GM12872 (cell line): ENCODE results near the gene DRD1.

ENCODE experiments used
- CTCF ChIP-seq: IDR thresholded peaks from 3 replicates; pipeline ENCODE4 v1.5.1; 2011; ENCODE audit warnings: low read depth, mild to moderate bottlenecking, low read length, moderate library complexity; ENCODE audit not compliant: insufficient read depth

Gene DRD1

DNA sequence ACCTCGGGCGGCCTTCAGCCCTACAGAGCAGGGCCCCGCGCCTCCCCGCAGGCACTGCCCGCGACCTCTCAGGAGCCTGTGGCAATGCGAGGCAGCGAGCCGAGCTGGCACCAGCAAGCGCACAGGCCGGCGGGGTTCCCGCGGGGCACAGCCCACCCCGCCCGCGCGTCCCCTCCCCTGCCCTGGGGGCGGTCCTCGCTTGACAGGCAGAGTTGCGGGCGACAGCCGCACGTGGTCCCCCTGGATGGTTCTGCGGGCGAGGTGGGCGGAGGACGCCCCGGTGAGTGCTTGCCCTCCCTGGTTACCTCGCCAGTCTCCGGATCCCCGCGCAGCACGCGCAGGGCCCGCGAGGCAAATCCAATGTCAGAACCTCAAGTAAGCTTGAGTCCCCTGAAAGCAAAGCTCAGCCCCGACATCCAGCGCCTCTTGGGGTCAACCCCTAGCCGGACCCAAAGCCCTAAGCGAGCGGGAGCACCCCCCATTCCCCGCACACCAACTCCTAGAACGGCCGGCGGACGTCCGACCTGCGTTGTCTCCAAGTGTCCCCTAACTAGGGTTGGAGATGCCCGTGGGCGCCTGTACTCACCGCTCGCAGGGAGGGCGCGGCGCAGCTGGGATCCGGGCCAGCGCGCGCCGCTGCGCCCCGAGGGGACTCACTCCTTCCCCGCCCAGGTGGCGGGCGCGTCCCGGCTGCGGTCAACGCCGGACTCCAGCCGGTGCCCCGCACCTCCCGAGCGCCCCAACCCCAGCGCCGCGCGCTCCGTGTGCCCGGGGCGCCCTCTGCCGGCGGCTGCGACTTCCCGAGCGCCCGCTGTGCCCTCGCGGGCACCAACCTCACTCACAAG lies at the start of gene DRD1:
Gene DRD1 (minus strand): TSS at position 123 of the 845 bp plus-strand sequence. CDS start 1,083 bp downstream, outside the sequence.
- TF ChIP-seq CTCF = peak; percentile 71

DNA sequence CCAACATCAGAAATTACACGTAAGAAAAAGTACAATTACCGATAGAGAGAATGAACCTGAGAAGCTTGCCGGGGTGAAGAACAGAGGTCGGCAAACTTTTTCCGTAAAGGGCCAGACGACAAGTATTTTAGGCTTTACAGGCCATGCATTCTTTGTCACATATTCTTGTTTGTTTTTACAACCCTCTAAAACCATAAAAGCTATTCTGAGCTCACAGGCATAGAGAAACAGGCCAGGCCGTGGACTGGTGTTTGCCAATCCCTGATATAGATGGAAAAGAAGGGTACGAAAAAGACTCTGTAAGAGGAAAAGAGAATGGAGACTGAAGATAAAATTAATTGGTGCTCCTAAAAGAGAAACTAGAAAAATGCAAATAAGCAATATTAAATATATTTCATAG lies 49.7 kb upstream of the DRD1 start:
- TF ChIP-seq CTCF = no peak

GRCh38 chr5:175493260-175493659 lies 49.3 kb upstream of the DRD1 start:
- TF ChIP-seq CTCF = no peak

DNA sequence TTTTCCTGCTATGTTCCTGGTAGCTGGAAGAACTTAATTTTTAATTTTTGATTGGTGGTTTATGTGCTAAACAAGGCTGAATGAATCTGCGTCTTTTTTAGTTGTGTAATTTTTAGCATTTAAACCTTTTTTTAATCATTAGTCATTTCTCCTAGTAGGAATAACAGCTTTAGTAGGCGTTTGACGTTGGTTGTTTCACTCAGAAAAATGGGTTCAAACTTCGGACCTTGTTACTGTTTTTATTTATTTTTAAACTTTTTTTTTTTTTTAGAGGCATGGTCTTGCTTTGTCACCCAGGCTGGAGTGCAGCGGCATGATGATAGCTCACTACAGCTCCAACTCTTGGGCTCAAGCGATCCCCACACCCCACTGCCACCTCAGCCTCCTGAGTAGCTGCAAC lies 47.2 kb upstream of the DRD1 start:
- no peak for TF ChIP-seq CTCF

DNA sequence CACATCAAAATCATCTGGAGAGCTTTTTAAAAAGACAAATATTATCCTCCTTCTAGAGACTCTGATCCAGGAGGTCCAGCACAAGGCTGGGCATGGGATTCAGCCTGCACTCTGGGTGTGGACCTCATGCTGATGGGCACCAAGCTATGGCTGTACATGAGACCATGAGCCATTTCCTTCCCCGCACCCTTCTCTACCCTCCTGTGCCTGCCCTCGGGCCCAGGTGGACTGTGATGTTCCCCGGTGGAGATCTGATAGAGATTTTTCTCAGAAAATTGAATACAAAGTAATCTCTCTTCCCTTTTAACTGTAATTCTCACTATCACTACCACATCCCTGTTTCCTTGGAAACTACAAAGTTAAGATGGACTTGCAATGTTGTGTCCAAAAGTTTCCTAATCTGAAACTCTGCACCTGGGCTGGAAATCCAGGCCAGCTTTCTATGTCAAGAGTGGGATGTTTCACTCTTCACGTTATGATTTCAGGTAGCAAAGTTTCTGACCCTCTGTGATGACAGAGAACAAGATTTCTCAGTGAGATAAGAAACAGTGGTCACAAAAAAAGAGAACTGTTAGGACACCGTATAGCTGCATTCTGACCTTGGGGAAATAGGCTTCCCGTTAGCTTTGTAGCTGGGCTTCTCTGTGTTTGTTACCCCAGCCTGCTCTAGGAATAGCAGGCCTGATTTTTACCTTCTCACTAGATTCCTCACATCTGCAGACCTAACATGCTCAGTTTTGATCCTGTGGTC lies 45.9 kb upstream of the DRD1 start:
- no peak for TF ChIP-seq CTCF

DNA sequence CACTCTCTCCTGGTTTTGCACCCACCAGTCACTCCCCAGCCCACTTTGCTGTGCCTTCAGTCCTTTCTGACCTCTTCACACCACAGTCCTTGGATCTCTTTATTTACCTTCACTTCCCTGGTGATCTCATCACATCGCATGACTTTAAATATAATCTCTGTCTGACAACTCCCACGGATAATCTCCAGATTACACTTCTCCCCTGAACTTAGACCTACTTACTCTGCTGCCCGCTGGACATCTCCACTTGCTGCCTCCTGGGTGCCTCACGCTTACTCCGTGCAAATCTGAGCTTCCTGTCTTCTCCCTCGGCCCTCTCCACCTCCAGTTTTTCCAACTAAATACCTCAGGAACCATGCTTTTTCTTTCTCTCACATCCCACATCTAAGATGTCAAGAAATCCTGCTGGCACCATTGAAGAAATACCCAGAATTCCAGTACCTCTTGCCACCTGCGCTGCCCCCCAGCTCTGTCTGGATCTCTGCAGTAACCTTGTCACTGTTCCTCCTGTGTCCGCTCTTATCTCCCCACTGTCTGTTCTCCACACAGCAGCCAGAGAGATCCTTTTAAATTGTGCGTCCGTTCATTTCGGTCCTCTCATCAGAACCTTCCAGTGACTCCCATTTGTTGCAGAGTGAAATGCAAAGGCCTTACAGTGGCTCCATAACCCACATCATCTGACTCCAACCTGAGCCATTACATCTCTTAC lies 43.7 kb upstream of the DRD1 start:
- no peak for TF ChIP-seq CTCF

- TF ChIP-seq CTCF = no peak
Observed at GRCh38 chr5:175485631-175486030, 41.6 kb upstream of the DRD1 start.
